Stimulated activated CD4-positive, alpha-beta T cell treated with anti-CD3 and anti-CD28 coated beads, Interleukin-4, amount 100 ng/mL, for 1 hour (primary cell): ENCODE data around the gene STAG2.
A peak's percentile ranks its signal among the peaks of the same experiment; 100 is the strongest.
"Not testable (repeated sequence)": the region's sequence is repeated elsewhere in the genome, so short reads cannot be mapped to it uniquely, and the experiment has no call there.

Experiments used
- DNase-seq: peaks from one replicate; pipeline ENCODE4 v3.0.0-alpha.2; 2020

STAG2 gene

DNA sequence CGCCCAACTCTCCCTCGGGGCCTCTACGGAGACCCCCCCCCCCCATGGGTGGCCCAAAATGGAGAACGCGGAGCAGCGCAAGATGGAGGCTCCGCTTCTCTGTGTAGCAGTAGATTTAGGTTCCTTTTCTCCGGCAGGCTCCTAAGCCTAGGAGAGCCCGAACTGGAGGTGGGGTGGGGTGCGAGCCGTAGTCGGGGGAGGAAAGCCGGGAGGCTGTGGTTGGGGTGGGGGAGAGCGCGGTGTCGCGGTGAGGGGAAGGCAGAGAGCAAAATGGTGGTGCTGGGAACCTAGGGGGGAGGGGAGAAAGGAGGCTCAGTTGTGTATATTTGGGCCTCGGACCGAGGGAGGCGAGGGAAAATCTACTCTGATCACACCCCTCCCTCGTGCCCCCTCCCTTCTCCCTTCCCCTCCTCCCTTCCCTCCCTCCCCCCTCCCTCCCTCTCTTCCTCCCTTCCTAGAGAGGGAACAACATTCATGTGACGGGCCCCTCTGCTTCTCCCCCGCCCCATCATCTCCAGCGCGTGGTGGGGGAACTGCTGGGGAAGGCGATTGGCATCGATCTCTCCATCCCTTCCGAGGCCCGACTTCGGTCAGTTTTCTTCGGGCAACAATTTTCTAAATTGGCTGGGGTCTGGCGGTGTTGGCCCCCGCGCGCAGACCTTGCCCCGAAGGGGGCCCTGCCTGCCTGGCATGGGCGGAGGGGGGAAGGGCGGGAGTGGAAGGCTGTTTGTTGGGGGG, at the start of gene STAG2:
Gene STAG2 (plus strand): TSS at position 439 of the 738 bp plus-strand sequence. CDS start 60,922 bp downstream, outside the sequence.
- DNase-seq: peak; percentile 52

DNA sequence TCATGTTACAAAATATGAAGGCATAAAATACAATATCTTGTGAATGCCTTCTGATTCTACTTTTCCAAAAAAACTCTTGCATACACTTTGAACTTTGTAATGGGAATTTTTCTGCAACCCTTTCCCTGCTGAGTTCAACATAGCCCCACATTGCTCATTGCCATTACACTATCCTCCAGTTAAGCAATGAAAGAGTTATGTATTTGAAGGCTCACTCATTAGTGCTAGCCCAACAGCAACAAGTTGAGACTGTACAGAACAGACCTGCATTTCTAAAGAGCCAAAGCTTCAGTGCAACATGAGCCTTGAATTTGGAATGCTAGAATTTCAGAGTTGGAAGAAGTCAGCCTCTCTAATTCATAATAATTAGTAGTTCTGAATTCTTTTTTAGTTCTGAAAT, 44.4 kb upstream of the STAG2 start:
- no peak for DNase-seq

DNA sequence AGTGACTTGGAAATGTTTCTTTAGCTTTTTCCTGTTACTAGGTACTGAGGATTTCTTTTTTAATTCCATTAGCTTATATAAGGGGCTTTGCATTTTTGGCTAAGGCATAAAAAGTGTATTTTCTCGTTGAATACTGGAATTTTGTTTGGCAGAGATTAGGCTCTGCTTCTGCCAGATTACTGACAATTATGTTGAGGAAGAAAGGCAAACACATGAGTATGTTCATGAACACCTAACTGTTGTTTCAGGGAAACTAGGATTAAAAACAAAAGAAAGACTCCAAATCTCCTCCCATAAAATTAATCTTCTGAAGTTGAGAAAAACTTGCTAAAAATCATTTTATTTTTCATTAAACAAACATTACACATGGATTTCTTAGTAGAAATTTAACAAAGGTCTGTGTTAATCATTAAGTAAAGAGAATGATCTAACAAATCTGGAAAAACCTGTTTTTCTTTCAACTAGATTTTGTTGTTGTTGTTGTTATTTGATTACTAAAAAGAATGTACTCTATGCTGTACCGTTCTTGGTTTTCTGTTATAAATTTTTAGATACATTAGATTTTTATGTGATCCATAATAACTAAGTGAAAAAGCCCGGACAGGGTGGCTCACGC, 43.3 kb upstream of the STAG2 start:
- no peak for DNase-seq

DNA sequence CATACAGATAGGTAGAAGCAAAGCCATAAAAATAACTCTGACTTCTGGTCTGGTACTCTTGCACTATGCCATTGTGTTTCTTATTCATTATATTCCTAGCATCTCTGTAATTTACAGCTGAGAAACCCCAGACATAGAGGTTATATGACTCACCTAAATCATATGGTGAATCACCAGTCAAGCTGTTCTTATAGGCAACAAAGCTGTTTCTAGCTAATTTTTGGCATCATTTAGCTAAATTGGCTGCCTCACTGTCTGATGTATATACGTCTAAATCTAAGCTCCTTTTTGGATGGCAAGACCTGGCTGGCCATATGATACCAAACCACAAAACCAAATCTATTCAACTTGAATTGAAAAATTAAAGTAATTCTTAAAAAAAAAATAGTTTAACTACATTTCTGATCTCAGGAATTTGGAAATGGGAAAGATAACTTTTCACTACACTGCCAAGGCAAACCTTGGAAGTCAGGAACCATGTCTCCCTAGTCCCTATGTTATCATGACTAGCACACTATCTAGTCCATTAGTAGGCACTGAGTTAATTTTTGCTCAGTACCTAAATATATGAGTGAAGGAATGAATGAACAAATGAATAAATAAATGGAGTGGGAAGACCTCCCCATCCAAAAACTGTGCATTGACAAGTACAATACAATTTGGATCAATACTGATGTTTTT, 41.3 kb upstream of the STAG2 start:
- no peak for DNase-seq

DNA sequence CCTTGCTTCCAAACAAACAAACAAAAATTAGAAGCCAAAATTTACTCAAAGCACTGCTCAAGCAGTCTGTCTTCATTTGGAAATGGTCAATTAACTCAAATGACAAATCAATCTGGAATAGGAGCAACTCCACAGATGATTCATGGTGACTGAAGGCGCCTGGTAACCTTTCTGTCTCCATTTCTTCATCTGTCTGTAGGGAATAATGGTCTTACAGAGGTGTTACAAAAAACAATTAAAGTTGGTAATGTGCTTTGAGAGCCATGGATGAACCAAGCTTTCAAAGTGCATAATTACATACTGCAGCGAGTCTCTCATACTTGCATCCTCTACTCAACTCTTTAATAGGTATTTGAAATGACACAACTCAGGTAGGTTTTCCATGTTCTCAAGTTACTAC, 38.3 kb upstream of the STAG2 start:
- no peak for DNase-seq

DNA sequence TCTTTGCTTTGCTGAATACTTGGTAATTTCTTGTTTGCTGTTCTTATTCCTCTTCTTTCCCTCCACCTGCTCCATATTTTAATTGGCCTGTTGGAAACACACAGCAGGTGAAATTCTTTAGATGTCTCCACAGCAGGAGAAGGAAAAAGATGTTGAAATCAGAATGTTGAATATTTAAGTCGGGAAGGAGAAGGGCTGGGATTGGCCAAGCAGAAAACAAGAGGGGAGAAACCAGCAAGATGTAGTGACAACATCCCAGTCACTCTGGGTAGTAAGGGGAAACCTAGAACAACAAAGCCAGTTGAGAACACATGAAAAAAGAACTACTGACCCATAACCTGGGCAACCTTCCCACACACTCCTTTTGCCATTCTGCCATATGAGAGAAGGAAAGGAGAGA, 37.3 kb upstream of the STAG2 start:
- no peak for DNase-seq

DNA sequence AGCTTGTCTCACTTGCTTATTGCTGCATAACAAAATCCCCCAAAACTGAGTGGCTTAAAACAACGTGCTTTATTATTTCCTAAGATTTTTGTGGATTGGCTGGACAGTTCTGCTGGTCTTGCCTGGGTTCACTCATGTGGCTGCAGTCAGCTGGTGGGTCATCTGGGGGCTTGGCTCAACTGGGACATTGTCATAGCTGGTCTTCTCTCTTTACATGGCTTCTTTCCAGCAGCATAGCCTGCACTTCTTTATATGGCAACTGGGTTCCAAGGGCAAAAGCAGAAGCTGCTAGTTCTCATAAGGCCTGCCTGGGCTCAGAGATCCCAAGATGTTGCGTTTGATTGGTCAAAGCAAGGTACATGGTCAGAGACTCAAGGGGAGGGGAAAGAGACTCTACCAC, 33.7 kb upstream of the STAG2 start:
- no peak for DNase-seq

DNA sequence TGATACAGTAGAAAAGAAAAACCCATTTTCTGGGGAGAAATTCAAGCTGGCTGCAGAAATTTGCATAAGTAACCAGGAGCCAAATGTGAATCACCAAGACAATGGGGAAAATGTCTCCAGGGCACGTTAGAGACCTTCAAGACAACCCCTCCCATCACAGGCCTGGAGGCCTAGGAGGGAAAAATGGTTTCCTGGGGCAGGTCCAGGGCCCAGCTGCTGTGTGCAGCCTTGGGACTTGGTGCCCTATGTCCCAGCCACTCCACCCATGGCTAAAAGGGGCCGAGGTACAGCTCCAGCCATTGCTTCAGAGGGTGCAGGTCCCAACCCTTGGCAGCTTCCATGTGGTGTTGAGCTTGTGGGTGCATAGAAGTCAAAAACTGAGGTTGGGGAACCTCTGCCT, 29.5 kb upstream of the STAG2 start:
- DNase-seq: not testable (repeated sequence)

DNA sequence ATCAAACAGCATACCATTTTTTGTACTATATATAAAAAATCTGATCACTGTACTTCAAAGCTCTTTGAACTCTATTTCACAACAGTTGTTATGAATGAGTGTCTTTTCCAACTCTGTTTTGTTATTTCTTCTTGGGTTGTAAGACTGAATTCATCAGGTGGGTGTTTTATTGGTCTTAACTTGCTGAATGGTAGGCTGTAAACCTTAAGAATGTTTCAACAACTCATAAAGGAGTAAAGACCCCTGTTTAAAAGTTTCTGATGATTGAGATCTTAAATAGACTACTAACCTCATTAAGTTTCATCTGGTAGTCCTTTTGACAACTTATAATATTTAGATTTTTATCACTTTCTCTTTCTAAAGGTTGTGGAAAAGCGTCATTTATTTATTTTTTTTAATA, 18.4 kb upstream of the STAG2 start:
- no peak for DNase-seq

DNA sequence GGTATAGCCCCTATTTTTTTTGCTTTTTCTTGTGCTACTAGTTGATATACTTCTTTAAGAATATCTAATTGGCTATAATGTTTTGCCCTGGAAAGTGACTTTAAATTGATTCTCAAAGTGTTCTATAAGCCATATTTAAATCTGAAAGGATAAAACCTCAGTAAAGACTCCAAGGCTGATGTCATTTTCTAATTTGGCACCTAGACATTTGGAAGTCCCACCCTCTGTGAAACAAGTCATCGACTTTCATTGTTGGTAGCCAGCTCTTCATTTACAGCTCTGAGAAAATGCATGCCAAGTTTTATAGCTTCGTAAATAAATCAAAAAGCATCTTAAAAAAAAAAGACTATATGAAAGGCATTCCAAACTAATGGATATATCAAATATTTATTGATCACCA, 18.0 kb upstream of the STAG2 start:
- DNase-seq: no peak

DNA sequence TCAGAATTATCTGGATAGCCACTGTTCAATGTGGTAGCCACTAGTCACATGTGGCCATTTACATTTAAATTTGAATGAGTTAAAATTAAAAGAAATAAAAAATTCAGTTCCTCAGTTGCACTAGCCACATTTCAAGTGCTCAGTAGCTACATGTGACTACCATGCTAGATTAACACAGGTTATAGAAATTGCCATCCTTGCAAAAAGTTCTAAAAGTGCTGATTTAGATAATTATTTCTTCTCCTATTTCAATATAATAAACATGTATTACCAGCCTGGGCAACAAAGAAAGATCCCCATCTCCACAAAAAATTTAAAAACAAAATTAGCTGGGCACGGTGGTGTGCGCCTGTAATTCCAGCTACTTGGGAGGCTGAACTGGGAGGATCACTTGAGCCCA, 11.7 kb upstream of the STAG2 start:
- DNase-seq: no peak

DNA sequence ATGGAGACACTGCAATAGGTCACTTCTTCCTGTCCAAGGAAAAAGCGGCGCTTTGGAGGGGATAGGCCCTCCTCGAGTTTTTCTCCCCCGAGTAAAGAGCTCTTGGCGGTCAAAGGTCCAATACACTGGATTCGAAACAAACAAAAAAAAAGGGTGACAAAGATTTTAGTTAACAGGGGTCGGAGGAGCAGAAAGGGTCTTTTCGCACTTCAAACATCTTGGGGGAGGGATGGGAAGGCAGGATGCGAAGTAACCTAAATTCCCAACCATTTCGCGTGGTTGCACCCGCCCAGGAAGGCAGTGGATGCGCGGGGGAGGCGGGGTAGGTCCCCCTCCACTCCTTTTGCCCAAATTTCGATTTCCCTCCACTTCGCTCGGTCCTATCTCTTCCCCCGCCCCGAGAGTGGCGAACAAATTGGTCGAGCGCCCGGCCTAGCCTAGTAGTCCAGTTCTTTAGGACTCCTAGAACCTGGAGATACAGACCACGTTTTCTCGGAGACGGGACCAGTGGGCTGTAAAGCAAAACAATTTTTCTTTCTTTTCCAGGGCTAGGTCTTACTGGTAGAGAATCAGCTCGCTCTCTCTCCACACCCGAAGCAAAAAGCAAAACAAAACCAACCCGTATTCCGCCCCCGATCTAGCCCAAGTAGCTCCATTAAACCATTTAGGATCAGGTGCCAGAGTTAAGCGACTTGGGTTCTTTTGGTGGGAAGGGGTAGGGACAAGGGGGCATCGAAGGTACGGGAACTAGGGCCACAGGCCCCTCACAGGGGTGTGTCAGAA, 2.0 kb upstream of the STAG2 start:
- DNase-seq: peak; percentile 1

DNA sequence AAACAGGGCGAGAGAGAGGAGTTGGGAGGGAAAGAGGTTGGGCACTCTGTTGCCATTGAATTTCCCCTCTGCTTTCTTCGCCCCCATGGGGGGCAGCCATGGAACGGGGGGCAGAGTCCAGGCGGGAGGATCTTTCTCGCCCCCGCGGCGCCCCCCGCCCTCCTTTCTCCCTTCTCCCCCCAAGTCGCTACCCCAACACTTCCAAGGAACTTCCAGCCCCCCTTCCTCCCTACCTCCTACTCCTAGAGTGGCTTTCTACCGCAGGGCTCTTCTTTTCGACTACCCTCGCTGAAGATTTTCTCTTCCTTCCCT, 594 bp upstream of the STAG2 start:
- DNase-seq: no peak

DNA sequence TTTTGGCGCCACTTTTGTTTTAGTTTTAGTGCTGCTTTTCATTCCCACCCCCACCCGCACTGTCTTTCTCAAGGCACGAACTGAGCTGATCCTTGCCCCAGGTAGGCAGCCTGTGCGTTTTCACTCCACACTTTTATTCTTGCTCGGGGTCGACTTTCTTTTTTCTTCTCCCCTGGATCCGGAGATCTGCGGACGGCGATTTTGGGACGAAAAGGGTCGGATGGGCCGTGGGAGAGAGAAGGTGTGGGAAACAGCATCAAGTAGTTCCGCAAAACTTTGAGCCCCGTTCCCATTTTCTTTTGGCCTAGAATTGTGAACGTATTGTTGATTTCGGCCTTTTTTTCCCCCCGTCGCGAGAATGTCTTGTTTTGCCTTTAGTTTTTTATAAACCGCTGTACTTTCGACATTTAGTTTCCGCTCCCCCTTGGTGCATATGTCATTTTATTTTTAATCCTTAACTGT, 531 bp downstream of the STAG2 start:
- no peak for DNase-seq

DNA sequence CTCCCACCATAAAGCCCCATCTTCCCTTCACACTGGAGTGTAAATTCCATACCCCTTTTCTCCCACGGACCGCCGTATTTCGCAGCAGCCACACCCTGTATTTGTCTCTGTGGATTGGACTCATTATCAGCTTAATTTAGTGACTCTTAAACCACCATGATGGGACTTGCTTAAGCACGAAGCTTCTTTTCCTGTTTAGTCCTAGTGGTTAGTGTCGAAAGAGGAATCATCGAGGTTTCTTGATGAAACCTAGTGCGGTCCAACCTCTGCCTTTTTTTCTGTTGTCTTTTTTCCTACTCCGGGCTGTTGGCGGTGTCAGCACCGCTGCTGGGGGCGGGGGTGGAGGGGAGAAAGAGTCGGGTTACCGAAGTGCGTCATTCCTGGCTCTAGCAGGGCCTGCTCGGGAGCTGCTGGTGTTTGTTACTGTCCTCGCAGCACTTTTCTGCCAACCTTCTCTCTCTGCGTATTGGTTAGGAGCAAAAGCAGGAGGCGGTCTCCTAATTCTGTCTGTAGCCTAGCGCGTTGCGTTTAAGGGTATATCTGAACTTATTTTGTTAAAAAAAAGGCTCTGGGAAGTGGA, 1.4 kb downstream of the STAG2 start:
- DNase-seq: peak; percentile 78

DNA sequence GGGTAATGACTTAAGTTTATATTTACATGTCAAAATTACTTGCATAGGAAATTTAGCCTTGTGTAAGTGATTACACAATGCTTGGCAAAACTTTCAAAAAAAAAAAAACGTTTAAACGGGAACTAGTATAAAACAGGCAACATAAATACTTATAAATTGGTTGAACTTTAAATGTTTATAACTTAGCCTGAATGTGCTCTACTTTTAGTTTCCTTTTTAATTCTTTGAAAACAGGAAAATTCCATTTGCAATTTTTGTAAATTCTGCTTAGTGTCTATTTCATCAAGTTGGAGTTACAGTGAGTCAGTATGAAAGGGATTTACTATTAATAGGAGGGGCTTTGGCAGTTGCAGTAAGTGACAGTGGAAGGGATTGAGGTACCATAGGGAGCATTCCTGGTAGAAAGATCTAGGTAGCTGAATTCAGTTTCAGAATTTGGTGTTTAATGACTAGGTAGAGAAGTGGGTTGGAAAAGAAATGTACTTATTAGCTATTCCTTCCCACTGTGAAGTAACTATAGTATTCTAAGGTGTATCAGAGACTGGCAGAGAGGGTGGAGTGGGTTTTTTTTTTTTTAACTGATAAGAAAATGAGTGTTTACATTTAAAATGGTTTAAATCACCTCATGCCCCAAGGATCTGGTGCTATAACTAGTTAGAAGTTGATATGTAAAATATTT, 2.8 kb downstream of the STAG2 start:
- no peak for DNase-seq

DNA sequence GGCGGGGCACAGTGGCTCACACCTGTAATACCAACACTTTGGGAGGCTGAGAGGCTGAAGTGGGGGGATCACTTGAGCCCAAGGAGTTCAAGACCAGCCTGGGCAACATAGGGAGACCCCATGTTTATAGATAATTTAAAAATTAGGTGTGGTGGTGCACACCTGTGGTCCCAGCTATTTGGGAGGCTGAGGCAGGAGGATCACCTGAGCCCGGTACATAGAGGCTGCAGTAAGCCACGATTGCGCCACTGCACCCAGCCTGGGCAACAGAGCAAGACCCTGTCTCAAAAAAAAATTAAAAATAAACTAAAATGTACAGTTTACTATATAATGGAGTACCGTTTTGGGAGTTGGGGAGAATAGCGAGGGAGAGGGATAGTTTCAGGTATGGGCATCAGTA, 4.2 kb downstream of the STAG2 start:
- no peak for DNase-seq

DNA sequence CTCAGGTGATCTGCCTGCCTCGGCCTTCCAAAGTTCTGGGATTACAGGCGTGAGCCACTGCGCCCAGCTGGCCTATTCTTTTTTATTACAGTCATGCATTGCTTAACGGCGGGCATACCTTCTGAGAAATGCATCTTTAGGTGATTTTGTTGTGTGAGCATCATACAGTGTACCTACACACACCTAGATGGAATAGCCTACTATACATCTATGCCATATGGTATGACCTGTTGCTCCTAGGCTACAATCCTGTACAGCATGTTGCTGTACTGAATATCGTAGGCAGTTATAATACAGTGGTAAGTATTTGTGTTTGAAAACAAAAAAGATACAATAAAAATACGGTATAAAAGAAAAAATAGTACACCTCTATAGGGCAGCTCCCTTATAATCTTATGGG, 6.0 kb downstream of the STAG2 start:
- no peak for DNase-seq

DNA sequence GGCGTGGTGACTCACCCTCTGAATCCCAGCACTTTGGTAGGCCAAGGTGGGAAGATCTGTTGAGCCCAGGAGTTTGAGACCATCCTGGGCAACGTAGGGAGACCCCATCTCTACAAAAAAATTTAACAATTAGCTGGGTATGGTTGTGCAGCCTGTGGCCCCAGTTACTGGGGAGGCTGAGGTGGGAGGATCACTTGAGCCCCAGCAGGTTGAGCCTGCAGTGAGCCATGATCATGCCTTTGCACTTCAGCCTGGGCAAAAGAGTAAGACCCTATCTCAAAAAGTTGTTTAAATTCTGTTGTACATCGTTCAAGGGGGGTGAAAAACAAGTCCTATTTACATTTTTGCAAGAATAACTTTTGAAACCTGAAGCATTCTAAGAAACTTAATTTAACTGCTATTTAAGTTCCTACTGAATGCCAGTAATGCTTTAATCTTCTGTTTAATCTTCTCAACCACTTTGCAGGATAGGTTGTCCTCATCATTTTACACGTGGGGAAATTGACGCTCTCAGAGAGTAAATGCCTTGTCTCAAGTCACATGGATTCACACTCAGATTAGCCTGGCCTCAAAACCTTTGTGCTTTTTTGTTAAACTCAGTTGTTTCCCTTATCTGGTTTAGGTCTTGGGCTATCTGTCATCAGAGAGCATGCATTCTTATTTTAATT, 7.0 kb downstream of the STAG2 start:
- DNase-seq: no peak

DNA sequence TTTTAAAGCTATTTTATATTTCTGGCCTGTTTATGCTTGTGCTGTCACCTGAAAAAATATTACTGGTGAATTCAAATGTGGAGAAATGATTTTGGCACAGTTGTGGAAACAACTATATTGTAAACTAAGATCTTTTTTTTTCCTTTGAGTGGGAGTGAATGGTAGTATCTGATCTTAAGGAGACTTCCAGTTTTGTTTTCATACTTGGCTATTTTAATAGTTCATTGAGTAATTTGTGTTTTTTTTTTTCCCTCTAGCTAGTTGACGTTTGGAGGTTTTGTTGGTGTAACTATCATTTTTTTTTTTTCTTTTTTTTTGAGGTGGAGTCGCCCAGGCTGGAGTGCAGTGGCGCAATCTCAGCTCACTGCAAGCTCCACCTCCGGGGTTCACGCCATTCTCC, 10.5 kb downstream of the STAG2 start:
- DNase-seq: no peak

DNA sequence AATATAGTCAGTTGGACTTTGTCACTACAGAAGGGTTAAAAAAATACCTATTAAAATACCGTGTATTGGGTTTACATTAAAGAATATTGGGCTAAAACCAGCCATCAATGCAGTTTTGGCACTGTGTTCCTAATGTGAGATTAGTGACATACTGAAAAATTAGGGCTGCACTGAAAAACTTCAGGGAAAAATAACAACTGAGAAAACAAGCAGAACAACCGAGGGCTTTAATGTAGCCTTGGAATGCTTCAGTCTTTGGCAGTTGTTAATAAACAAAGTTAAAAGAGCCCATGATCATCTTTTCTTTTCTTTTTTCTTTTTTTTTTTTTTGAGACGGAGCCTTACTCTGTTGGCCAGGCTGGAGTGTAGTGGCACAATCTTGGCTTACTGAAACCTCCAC, 12.4 kb downstream of the STAG2 start:
- no peak for DNase-seq

DNA sequence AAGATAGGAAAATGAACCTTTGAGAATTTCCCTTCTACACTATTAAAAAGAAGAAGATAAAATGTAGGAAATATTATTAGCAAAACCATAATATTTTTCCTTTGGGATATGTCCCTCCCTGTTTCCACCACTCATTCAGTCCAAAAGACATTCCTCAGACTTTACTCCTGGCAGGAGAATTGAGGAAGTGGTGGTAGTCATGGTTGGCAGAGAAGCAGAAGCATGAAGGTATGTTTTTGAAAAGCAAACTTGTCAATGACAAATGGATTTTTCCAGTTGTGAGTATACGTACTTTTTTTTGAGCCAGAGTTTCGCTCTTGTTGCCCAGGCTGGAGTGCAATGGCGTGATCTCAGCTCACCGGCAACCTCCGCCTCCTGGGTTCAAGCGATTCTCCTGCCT, 13.7 kb downstream of the STAG2 start:
- DNase-seq: no peak
